Measurements from ENCODE around the gene SEC22B.
"Not testable (repeated sequence)": the region's sequence is repeated elsewhere in the genome, so short reads cannot be mapped to it uniquely, and the experiment has no call there.

SEC22B gene

DNA sequence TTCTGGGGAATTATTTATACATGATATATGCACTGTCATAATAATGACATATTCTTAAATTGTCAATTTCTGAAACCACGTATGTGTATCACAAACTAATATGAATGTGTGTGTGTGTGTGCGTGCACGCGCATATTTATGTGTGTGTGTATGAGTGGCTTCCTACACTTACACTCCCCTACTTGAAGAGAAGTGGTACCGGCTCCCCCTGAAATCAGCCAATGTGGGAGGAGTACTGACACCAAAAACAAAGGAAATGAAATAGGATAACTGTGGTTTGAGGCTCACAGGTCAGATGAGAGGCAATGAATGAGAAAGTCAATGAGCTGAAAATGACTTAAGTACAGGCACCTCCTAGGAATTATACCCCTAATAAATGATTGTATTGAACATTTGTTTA is 64.1 kb downstream of the SEC22B start:
- DNase-seq, result not testable (repeated sequence)

DNA sequence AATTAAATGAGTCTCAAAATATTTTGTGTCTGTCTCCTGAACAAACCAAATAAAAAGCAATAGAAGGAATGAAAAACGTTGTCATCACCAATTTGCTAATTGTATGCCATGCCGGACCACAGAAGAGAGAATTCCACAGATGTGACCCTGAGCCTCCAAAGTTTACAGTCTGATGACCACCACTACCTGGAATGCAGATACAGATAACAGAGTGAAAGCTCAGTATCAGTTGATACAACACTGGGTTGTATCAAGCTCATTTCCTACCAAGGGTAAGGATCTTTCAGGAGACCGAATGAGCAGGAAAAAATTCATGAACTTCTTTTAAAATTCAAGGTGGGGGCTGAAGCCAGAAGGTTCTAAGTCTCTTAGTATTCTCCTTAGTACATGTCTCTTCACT is 64.5 kb downstream of the SEC22B start:
- not testable (repeated sequence) for DNase-seq

DNA sequence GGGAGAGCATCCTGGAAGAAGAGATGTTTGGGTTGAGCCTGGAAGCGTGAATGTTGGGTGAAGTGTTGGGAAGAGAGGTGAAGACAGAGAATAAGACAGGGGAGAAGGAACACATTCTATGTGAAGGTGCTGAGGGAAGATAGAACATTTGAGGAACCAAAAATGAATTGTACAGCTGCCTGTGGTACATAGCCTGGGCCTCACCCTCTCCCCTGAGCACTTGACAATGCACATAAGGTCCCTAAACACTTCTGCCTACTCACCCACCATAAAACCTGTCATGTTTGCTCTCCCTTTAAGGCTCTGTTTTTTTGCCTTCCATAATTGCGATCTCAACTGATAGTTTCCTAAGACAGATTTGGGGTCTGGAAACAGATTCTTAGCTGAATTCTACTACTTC is 65.3 kb downstream of the SEC22B start:
- DNase-seq, result not testable (repeated sequence)

DNA sequence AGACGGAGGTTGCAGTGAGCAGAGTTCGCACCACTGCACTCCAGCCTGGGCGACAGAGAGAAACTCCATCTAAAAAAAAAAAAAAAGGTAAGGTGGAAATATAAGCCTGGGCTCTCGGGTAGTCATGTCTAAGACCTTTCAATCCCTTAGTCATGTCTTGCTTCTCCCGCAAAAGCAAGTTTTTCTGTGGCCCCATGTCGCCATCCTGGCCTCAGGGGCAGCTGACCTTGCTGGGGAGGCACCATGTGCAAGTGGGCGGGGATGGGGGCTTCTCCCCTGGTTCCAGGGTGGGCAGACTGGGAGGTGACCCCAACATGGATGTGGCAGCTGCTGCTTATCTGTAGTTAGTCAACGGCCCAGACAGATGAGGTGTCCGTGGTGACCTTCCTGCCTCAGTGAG is 66.7 kb downstream of the SEC22B start:
- DNase-seq, result not testable (repeated sequence)

DNA sequence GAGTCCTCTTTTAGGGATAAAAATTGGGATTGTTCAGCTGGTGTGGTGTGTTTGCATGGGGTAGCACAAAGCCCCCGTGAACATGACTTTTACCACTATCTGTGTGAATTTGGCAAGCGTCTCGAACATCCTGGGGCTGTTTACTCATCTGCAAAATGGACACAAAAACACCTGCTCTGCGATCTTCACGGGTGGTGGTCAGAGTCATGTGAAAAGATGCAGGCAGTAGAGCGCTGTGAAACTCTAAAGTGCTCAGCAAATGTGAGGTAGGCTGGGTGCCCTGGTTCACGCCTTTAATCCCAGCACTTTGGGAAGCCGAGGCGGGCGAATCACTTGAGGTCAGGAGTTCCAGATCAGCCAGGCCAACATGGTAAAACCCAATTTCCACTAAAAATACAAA is 67.1 kb downstream of the SEC22B start:
- not testable (repeated sequence) for DNase-seq

DNA sequence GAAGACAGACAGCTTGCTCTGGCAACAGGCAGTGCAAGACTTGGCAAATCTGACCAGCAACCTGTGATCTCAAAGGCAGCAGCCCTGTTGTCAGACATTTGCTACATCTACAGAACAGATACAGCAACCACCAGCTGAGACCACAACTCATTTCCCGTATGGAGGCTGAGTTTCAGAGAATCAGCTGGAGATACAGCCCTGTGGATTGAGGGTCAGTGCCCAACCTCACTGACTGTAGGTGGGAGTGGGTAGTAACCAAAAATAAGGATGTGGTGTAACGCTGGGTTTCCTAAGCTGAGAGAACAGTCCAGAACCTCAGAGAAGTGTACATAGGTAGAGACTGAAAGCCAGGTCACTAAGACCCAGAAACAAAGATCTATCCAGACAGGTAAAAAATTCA is 71.0 kb downstream of the SEC22B start:
- DNase-seq, result not testable (repeated sequence)

DNA sequence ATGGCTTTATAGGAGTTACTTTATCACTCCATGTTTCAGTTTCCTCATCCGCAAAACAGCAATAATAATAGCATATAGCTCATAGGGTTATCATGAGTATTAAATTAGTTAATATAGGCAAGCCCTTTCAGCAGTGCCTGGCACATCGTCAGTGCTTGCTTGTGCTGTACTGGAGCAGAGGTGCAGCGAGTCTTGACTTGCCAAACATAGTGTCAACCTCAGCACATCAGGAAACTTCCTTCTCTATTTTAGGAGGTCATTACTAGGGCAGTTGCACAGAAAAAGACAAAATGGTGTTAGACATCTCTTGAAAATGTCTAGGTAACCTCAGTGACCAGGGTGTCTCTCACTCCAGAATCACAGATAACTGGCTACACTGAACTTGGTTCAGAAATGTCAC is 72.6 kb downstream of the SEC22B start:
- not testable (repeated sequence) for DNase-seq

DNA sequence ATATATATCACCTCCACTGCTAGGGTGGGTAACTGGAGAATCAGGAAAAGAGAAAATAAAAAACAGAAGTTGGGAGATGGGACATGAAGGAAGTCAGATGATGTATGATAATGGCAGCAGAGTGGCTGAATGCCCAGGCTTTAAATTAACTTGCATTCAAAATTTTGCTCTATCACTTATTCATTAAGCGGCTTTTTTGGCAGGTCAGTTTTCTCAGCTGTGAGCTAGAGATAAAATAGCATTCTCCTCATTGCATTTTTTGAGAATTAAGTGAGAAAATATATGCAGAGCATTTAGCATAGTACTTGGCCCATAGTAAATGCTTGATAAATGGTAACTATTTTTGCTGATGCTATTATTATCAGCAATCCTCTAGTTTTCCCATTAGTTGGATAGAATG is 74.7 kb downstream of the SEC22B start:
- DNase-seq, result not testable (repeated sequence)
